ENCODE measurements around the gene ADAMTS17. TPM values are rescaled to one million over a fixed set of nuclear protein-coding genes. Genes with fewer than 3 reads are reported as not detected.

Gene ADAMTS17
- total RNA-seq, 4 donors from 2014 or later: 5.0 to 16.2 (median 11.6) TPM

- in situ Hi-C loops (cut with MboI; ENCODE audit: low sequenced_read_pairs in 4 of 4): no loop called here
- H3K4me3 ChIP-seq: no peak overlapping the region
- peaks cover 5 to 10% of the 10 kb centered on the region in 2 donors for H3K4me1 ChIP-seq
- intact Hi-C loops (cut with DNase I; ENCODE audit: low total_unique reads): no loop called here
- DNase-seq (no peak), ATAC-seq (no peak)
- TF ChIP-seq POLR2A (IDR thresholded peaks at IDR 0.05): no peak
- no peak for TF ChIP-seq CTCF (IDR thresholded peaks at IDR 0.05 in 4 of 5, conservative IDR thresholded peaks at IDR 0.05 in 1 of 5)
- H3K9me3 ChIP-seq: no peaks in the 10 kb centered on the region
- no peaks in the 10 kb centered on the region for H3K27me3 ChIP-seq
- no peak overlapping the region for H3K27ac ChIP-seq
- no peaks in the 10 kb centered on the region for H3K36me3 ChIP-seq
Observed at GRCh38 chr15:100201376-100202280, 140.1 kb downstream of the ADAMTS17 start.

DNA sequence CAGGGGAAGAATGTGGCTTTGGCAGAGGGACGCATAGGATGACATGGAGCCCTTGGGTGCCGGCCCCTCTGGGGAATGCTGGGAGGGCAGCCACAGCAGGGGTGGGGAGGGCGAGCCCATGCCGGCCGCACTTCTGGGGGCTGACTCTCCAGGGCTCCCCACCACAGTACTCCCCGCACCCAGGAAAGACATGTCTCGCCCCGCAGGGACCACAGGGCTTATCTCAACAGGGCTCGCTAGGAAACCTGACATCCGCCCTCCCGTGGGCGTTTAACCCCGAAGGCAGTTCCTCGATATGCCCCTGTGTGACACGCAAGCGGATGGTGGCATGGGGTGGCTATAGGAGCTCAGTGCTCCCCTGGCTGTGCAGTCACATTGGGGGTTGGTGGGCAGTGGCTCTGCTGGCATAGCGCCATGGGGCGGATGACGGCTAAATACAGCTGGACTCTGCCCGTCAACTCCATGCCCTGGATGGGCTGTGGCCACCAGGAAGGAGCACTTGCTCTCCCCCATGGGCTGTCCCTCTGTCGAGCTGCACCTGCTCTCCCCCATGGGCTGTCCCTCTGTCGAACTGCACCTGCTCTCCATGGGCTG is 141.4 kb downstream of the ADAMTS17 start:
- peaks cover 0 to 3% of the 10 kb centered on the region in 2 donors for H3K4me1 ChIP-seq
- ATAC-seq: no peak
- intact Hi-C loops (cut with DNase I; ENCODE audit: low total_unique reads): no loop called here

GRCh38 chr15:100199711-100200286 is 142.0 kb downstream of the ADAMTS17 start:
- ATAC-seq: no peak

More for the DNA sequence above, 141.4 kb downstream of the ADAMTS17 start:
- Histone ChIP-seq H3K27me3 (no peaks in the 10 kb centered on the region), H3K4me3 (no peak overlapping the region), H3K27ac (no peak overlapping the region), H3K36me3 (no peaks in the 10 kb centered on the region), H3K9me3 (no peaks in the 10 kb centered on the region)
- TF ChIP-seq CTCF (IDR thresholded peaks at IDR 0.05 in 4 of 5, conservative IDR thresholded peaks at IDR 0.05 in 1 of 5): no peak
- TF ChIP-seq POLR2A (IDR thresholded peaks at IDR 0.05): no peak
- no peak for DNase-seq
- in situ Hi-C loops (cut with MboI; ENCODE audit: low sequenced_read_pairs in 4 of 4): no loop called here

DNA sequence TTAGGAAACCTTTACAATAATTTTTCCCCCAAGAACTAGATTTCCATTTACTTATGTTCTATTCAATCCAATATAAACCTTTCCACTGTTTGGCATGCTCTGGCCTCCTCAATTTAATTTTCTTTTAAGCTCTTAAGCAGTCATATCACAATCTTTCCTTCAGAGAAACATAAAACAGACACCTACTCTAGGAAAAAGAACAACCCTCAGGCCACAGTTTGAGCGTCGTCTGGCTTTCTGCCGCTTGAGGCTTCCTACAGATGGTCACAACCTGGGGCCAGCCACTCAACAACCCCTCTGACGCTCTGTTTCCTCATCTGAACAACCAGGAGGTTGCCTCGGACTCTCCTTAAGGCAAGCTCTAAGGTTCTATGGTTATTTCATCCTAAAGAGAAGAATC is 143.3 kb downstream of the ADAMTS17 start:
- no peak for ATAC-seq
- Histone ChIP-seq H3K36me3 (no peaks in the 10 kb centered on the region), H3K27me3 (no peaks in the 10 kb centered on the region), H3K4me3 (no peak overlapping the region), H3K4me1 (no peaks in the 10 kb centered on the region), H3K9me3 (no peaks in the 10 kb centered on the region), H3K27ac (no peak overlapping the region)
- DNase-seq: no peak
- TF ChIP-seq POLR2A (IDR thresholded peaks at IDR 0.05): no peak
- no peak for TF ChIP-seq CTCF (IDR thresholded peaks at IDR 0.05 in 4 of 5, conservative IDR thresholded peaks at IDR 0.05 in 1 of 5)
- in situ Hi-C loops (cut with MboI; ENCODE audit: low sequenced_read_pairs in 4 of 4): no loop called here
- intact Hi-C loops (cut with DNase I; ENCODE audit: low total_unique reads): no loop called here

More at GRCh38 chr15:100199711-100200286, 142.0 kb downstream of the ADAMTS17 start:
- H3K27ac ChIP-seq: no peak overlapping the region
- DNase-seq: no peak
- no peaks in the 10 kb centered on the region for H3K36me3 ChIP-seq
- H3K4me3 ChIP-seq: no peak overlapping the region
- H3K27me3 ChIP-seq: no peaks in the 10 kb centered on the region
- intact Hi-C loops (cut with DNase I; ENCODE audit: low total_unique reads): no loop called here
- in situ Hi-C loops (cut with MboI; ENCODE audit: low sequenced_read_pairs in 4 of 4): no loop called here
- no peaks in the 10 kb centered on the region for H3K9me3 ChIP-seq
- no peak for TF ChIP-seq POLR2A (IDR thresholded peaks at IDR 0.05)
- TF ChIP-seq CTCF (IDR thresholded peaks at IDR 0.05 in 4 of 5, conservative IDR thresholded peaks at IDR 0.05 in 1 of 5): no peak
- peaks cover 0 to 3% of the 10 kb centered on the region in 2 donors for H3K4me1 ChIP-seq
